A172 (cell line): ENCODE data around the gene SPSB3. TPM values are rescaled to one million over a fixed set of nuclear protein-coding genes. Genes with fewer than 3 reads are reported as not detected.
"Not testable (repeated sequence)": the region's sequence is repeated elsewhere in the genome, so short reads cannot be mapped to it uniquely, and the experiment has no call there.

Experiments used
- DNase-seq: peaks from one replicate; pipeline ENCODE4 v3.0.0-alpha.2; 2015; ENCODE audit warnings: low spot score
- total RNA-seq: library from RNA; depleted of rRNA; stranded (reverse); fragments of >200 nt; shearing (Covaris generic); gene quantifications from 2 replicates; pipeline ENCODE4 v1.2.3, GENCODE V29; 2014

The SPSB3 gene
- total RNA-seq, 1 experiment from 2014 or later = 36.7 TPM

GRCh38 chr16:1816396-1817275 is 34.3 kb upstream of the SPSB3 start:
- no peak for DNase-seq

- no peak for DNase-seq
These were observed 33.1 kb upstream of the SPSB3 start for GRCh38 chr16:1815461-1815860.

GRCh38 chr16:1812732-1813163 is 30.4 kb upstream of the SPSB3 start:
- peak; percentile 69 for DNase-seq

GRCh38 chr16:1810536-1810935 is 28.2 kb upstream of the SPSB3 start:
- no peak for DNase-seq

- DNase-seq = no peak
These were observed 27.7 kb upstream of the SPSB3 start for GRCh38 chr16:1810106-1810505.

GRCh38 chr16:1809281-1809801 is 27.0 kb upstream of the SPSB3 start:
- no peak for DNase-seq

- no peak for DNase-seq
These were observed 26.3 kb upstream of the SPSB3 start for GRCh38 chr16:1808691-1809090.

- DNase-seq = no peak
These were observed 25.3 kb upstream of the SPSB3 start for GRCh38 chr16:1807626-1808025.

GRCh38 chr16:1800701-1801100 is 18.3 kb upstream of the SPSB3 start:
- no peak for DNase-seq

- DNase-seq = not testable (repeated sequence)
These were observed 16.9 kb upstream of the SPSB3 start for GRCh38 chr16:1799263-1799662.

- DNase-seq = no peak
These were observed 12.7 kb upstream of the SPSB3 start for GRCh38 chr16:1794908-1795666.

- DNase-seq = no peak
These were observed 12.0 kb upstream of the SPSB3 start for GRCh38 chr16:1794221-1794871.

- no peak for DNase-seq
These were observed 11.3 kb upstream of the SPSB3 start, which contains the start of gene IGFALS for GRCh38 chr16:1793578-1794220. Gene IGFALS, minus strand, starts transcription at chr16:1793705. Its CDS starts 53 bp downstream, at chr16:1793652.

GRCh38 chr16:1792836-1793577 is 10.6 kb upstream of the SPSB3 start:
- DNase-seq = no peak

- DNase-seq = no peak
These were observed 9.8 kb upstream of the SPSB3 start for GRCh38 chr16:1791943-1792812.

GRCh38 chr16:1791256-1791942 is 9.0 kb upstream of the SPSB3 start:
- no peak for DNase-seq

- no peak for DNase-seq
These were observed 8.4 kb upstream of the SPSB3 start for GRCh38 chr16:1790611-1791255.

GRCh38 chr16:1790261-1790610 is 7.9 kb upstream of the SPSB3 start:
- no peak for DNase-seq

GRCh38 chr16:1789643-1790045 is 7.3 kb upstream of the SPSB3 start:
- DNase-seq = no peak
